Common myeloid progenitor, CD34-positive (primary cell): ENCODE measurements around the gene PRKCB.

Source experiments
- CTCF ChIA-PET: fragments of 350-600 bp; sonication (Branson Sonifier 250); formaldehyde crosslinking; loops from one replicate; lab custom pipeline; 2021; ENCODE audit warnings: antibody characterized with exemption; lab: Charles Lee
- POLR2A ChIA-PET: fragments of 350-600 bp; sonication (Branson Sonifier 250); formaldehyde crosslinking; loops from one replicate; lab custom pipeline; 2021; ENCODE audit warnings: antibody characterized with exemption; lab: Charles Lee
- DNase-seq, 3 donors: peaks; one replicate each; pipeline versions ENCODE4 v3.0.0 to v3.0.0-alpha.2; 2013
- H3K27ac ChIP-seq, 2 experiments: 1 replicate in 1 of 2; 2 replicates in 1 of 2; pipeline ENCODE4 v1.7.0; 2013; ENCODE audit warnings: inconsistent platforms in 2 of 2, low read length in 2 of 2, mild to moderate bottlenecking in 2 of 2, low read depth in 1 of 2, moderate library complexity in 1 of 2; ENCODE audit not compliant: severe bottlenecking in 2 of 2, insufficient read depth in 1 of 2, poor library complexity in 1 of 2
- H3K27me3 ChIP-seq, 5 experiments: replicated peaks in 2 of 5; 1 replicate in 3 of 5; 2 replicates in 2 of 5; pipeline versions ENCODE4 v1.6.1 to v1.7.0; 2013; ENCODE audit warnings: low read length in 4 of 5, mild to moderate bottlenecking in 2 of 5, moderate library complexity in 2 of 5, inconsistent platforms in 1 of 5; ENCODE audit not compliant: insufficient read depth in 5 of 5, control insufficient read depth in 4 of 5
- H3K36me3 ChIP-seq, 4 experiments: 1 replicate in 2 of 4; 2 replicates in 2 of 4; pipeline versions ENCODE4 v1.6.1 to v1.7.0; 2013; ENCODE audit warnings: low read length in 3 of 4, control low read depth in 1 of 4, mild to moderate bottlenecking in 1 of 4; ENCODE audit not compliant: control insufficient read depth in 4 of 4, insufficient read depth in 4 of 4
- H3K4me1 ChIP-seq, 4 experiments: 1 replicate in 3 of 4; 2 replicates in 1 of 4; pipeline versions ENCODE4 v1.6.1 to v1.7.1; 2013; ENCODE audit warnings: low read length in 3 of 4, mild to moderate bottlenecking in 3 of 4, control low read depth in 1 of 4, inconsistent platforms in 1 of 4, moderate library complexity in 1 of 4; ENCODE audit not compliant: control insufficient read depth in 4 of 4, insufficient read depth in 4 of 4; ENCODE audit errors: control extremely low read depth in 1 of 4
- H3K4me3 ChIP-seq, 7 experiments: 1 replicate in 4 of 7; 2 replicates in 3 of 7; pipeline versions ENCODE4 v1.5.1 to v1.7.0; 2013; ENCODE audit warnings: mild to moderate bottlenecking in 7 of 7, low read length in 6 of 7, moderate library complexity in 6 of 7, inconsistent platforms in 2 of 7, low read depth in 2 of 7, control low read depth in 1 of 7; ENCODE audit not compliant: insufficient read depth in 4 of 7, control insufficient read depth in 1 of 7; ENCODE audit errors: extremely low read depth in 1 of 7
- H3K9me3 ChIP-seq, 5 experiments: 1 replicate in 4 of 5; 2 replicates in 1 of 5; pipeline versions ENCODE4 v1.6.1 to v1.7.1; 2013; ENCODE audit warnings: low read length in 4 of 5, mild to moderate bottlenecking in 2 of 5, inconsistent platforms in 1 of 5, low read depth in 1 of 5, moderate library complexity in 1 of 5; ENCODE audit not compliant: control insufficient read depth in 4 of 5, insufficient read depth in 2 of 5; ENCODE audit errors: control extremely low read depth in 1 of 5
- WGBS: methylation state at CpG from one replicate; pipeline ENCODE4 v1.1.5; 2013; ENCODE audit not compliant: insufficient coverage; 5-methylcytosine and 5-hydroxymethylcytosine counted together

Gene PRKCB

DNA sequence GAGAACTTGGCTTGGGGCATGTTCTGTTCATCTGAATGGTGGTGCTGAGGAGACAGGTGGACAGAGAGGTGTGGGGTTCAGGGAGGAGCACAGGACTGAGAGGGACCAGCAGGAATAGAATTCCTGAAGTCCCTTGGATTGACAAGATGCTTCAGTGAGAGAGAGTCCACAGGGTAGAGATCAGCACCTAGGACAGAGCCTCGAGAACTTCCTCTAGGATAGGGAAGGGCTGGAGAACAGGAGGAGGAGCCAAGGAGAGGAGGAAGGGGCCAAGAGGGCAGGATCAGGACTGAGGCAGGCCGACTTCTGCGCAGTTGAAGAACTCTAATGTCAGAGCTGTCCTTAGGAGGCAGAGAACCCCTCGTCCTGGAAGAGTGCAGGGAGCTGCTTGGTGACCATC, 138.4 kb downstream of the PRKCB start:
- Histone ChIP-seq H3K36me3 (peaks cover 0 to 5% (median 0%) of the 10 kb centered on the region in 4 experiments), H3K27ac (no peak overlapping the region), H3K9me3 (no peaks in the 10 kb centered on the region), H3K4me1 (peaks cover 4 to 31% (median 24%) of the 10 kb centered on the region in 4 experiments), H3K4me3 (no peak overlapping the region), H3K27me3 (no peaks in the 10 kb centered on the region)
- 96% methylated on average over 4 of the region's 4 CpGs for WGBS
- CTCF ChIA-PET, result interaction anchor here (0.7 kb wide), 1 partner anchor 8 kb away, joined by 4 read pairs; no protein-coding TSS in a partner anchor
- DNase-seq, result no peak
- POLR2A ChIA-PET, result no interaction called here

DNA sequence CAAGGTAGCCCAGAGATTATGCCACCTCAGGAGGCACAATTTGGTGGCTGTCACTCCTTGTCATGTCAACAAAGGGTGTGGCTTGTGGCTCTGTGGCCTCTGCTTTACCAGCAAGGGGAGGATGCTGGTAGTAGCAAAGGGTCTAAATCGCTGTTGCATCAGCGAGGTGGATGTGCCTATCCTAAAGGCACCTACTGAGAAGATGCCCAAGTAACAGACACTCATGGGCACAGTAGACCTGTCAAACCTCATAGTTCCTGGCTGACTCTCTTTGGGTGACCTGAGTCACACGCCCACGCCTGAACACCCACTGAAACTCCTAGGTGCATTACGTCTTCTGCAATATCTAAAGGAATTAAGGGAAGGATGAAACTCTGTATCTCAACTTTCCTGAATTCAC, 139.5 kb downstream of the PRKCB start:
- Histone ChIP-seq H3K4me3 (no peak overlapping the region), H3K9me3 (no peaks in the 10 kb centered on the region), H3K27me3 (no peaks in the 10 kb centered on the region), H3K36me3 (peaks cover 0 to 5% (median 0%) of the 10 kb centered on the region in 4 experiments), H3K4me1 (peaks cover 4 to 31% (median 24%) of the 10 kb centered on the region in 4 experiments), H3K27ac (no peak overlapping the region)
- ChIA-PET CTCF (interaction anchor here (1.0 kb wide), 1 partner anchor 15 kb away, joined by 3 read pairs; no protein-coding TSS in a partner anchor), POLR2A (no interaction called here)
- 97% methylated on average over 4 of the region's 5 CpGs for WGBS
- DNase-seq, result no peak

DNA sequence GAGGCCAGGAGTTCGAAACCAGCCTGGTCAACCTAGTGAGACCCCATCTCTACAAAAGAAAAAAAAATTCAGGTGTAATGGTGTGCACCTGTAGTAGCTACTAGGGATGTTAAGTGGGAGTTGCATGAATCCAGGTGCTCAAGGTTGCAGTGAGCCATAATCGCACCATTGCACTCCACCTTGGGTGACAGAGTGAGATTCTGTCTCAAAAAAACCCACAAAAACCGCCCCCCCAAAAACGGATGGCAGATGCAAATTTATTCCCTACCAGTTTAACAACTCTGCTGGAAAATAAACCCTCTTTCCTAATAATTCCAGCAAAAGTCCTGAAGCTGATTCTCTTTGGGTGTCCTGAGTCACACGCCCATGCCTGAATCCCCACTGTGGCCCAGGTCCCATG, 140.3 kb downstream of the PRKCB start:
- Histone ChIP-seq H3K36me3 (peaks cover 0 to 3% (median 0%) of the 10 kb centered on the region in 4 experiments), H3K9me3 (no peaks in the 10 kb centered on the region), H3K4me1 (peaks cover 4 to 31% (median 24%) of the 10 kb centered on the region in 4 experiments), H3K4me3 (no peak overlapping the region), H3K27me3 (no peaks in the 10 kb centered on the region), H3K27ac (no peak overlapping the region)
- WGBS, result 100% methylated on average over 3 of the region's 5 CpGs
- no peak for DNase-seq
- CTCF ChIA-PET, result interaction anchor here (0.9 to 1.0 kb wide), 3 partner anchors 16 to 93 kb away, joined by 3 read pairs; no protein-coding TSS in a partner anchor
- POLR2A ChIA-PET, result interaction anchor here (0.6 kb wide), 1 partner anchor 9 kb away, joined by 4 read pairs; no protein-coding TSS in a partner anchor

DNA sequence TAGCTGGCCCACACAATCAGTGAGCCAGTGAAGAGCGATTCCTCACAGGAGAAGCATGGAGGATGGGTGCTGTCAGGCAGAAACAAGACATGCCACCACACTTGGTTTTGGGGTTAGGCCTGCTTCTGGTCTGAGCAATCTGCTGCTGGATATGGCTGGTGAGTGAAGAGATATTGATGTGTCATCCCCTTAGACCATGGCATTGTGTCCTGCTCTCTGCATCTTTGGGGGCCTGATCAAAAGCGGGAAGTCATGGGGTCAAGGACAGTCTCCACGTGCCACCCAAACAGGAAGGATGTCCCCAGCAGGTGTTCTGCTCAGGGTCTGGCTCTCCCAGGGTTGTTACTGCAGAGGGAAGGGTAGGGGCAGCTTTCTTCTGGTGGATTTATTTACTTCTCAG, 140.7 kb downstream of the PRKCB start:
- Histone ChIP-seq H3K9me3 (no peaks in the 10 kb centered on the region), H3K27ac (peak overlapping the region; percentile 25 to 46), H3K36me3 (no peaks in the 10 kb centered on the region), H3K4me1 (peaks cover 4 to 31% (median 24%) of the 10 kb centered on the region in 4 experiments), H3K4me3 (peak overlapping the region in 1 of 7 experiments; percentile 33), H3K27me3 (no peaks in the 10 kb centered on the region)
- CTCF ChIA-PET, result interaction anchor here (0.9 to 2.8 kb wide), 5 partner anchors 17 to 99 kb away, joined by 3 to 10 read pairs (median 3); no protein-coding TSS in a partner anchor
- peak; percentile 30 to 94 (median 91) for DNase-seq
- WGBS, result 33% methylated on average over 3 of the region's 3 CpGs
- POLR2A ChIA-PET, result interaction anchor here (0.6 kb wide), 1 partner anchor 9 kb away, joined by 4 read pairs; no protein-coding TSS in a partner anchor

DNA sequence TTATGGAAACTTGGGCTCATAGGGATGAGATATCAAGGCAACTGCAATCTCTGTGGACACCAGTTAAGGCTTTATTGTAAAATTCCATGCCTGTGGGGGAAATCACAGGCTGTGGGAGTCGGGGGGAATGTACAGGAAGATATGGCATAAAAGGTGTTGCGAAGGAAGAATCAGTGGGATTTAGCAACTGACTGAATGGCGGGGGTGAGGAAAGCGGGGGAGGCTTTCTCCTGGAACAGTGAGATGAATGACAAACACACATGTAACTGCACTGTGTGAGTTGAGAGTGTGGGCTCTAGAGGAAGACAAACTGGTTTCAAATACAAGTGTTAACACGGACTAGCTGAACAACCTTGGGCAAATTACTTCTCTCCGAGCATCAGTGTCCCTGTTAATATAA, 143.7 kb downstream of the PRKCB start:
- no peaks in the 10 kb centered on the region for H3K9me3 ChIP-seq
- no peak overlapping the region for H3K27ac ChIP-seq
- no peak overlapping the region for H3K4me3 ChIP-seq
- H3K27me3 ChIP-seq, result no peaks in the 10 kb centered on the region
- no peaks in the 10 kb centered on the region for H3K36me3 ChIP-seq
- H3K4me1 ChIP-seq, result peaks cover 4 to 25% (median 23%) of the 10 kb centered on the region in 4 experiments
- 97% methylated on average over 6 of the region's 6 CpGs for WGBS
- ChIA-PET POLR2A (no interaction called here), CTCF (interaction anchor here (1.0 to 1.5 kb wide), 4 partner anchors 10 to 19 kb away, joined by 3 to 5 read pairs (median 4); no protein-coding TSS in a partner anchor)
- no peak for DNase-seq

DNA sequence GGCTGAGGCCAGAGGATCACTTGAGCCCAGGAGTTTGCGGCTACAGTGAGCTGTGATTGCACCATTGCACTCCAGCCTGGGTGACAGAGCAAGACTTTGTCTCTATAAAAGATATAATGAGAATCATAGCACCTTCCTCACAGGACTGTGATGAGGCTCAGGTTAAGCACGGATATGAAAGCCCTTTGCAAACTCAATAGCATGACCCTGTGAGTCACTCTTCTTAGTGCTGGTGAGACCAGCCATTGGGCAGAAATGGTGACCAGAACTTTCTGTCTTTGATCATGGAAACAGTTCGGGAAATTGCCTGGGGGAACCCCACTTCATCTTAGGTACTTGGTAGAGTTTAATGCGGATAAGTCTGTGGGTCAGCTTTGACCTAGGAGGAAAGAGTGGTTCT, 144.2 kb downstream of the PRKCB start:
- H3K4me1 ChIP-seq, result peaks cover 4 to 25% (median 23%) of the 10 kb centered on the region in 4 experiments
- H3K9me3 ChIP-seq, result no peaks in the 10 kb centered on the region
- WGBS, result 100% methylated on average over 4 of the region's 4 CpGs
- no peak overlapping the region for H3K27ac ChIP-seq
- ChIA-PET POLR2A (no interaction called here), CTCF (interaction anchor here (1.0 to 1.1 kb wide), 2 partner anchors 10 to 19 kb away, joined by 4 read pairs; no protein-coding TSS in a partner anchor)
- no peaks in the 10 kb centered on the region for H3K27me3 ChIP-seq
- no peaks in the 10 kb centered on the region for H3K36me3 ChIP-seq
- no peak for DNase-seq
- H3K4me3 ChIP-seq, result no peak overlapping the region
